HG03175 (cell line): ENCODE results near the gene AVPI1.
A peak's percentile ranks its signal among the peaks of the same experiment; 100 is the strongest.
"Not testable (repeated sequence)": the region's sequence is repeated elsewhere in the genome, so short reads cannot be mapped to it uniquely, and the experiment has no call there.

Experiments
- ATAC-seq: cut with Tn5 transposase; IDR thresholded peaks from one replicate; pipeline ENCODE4 v1.9.1; 2021; ENCODE audit warnings: mild to moderate bottlenecking, moderate library complexity; ENCODE audit not compliant: unreplicated experiment

Gene AVPI1

GRCh38 chr10:97684368-97684713 is 2.7 kb downstream of the AVPI1 start:
- ATAC-seq, result not testable (repeated sequence)

GRCh38 chr10:97683556-97684367 is 3.3 kb downstream of the AVPI1 start:
- ATAC-seq, result no peak

- no peak for ATAC-seq
Observed at GRCh38 chr10:97682042-97682441, 5.0 kb downstream of the AVPI1 start.

GRCh38 chr10:97679594-97679993 is 7.4 kb downstream of the AVPI1 start:
- no peak for ATAC-seq

GRCh38 chr10:97676770-97677581 is 10.1 kb downstream of the AVPI1 start:
- peak; percentile 82 for ATAC-seq

- no peak for ATAC-seq
Observed at GRCh38 chr10:97675222-97675621, 11.8 kb downstream of the AVPI1 start.

GRCh38 chr10:97673736-97674525 is 13.1 kb downstream of the AVPI1 start:
- ATAC-seq, result no peak

GRCh38 chr10:97669571-97669970 is 17.5 kb downstream of the AVPI1 start:
- no peak for ATAC-seq

GRCh38 chr10:97667463-97667862 is 19.6 kb downstream of the AVPI1 start:
- ATAC-seq, result no peak

- ATAC-seq, result no peak
Observed at GRCh38 chr10:97666992-97667391, 20.0 kb downstream of the AVPI1 start.

- no peak for ATAC-seq
Observed at GRCh38 chr10:97664282-97664850, 22.7 kb downstream of the AVPI1 start.

- ATAC-seq, result no peak
Observed at GRCh38 chr10:97659589-97659988, 27.5 kb downstream of the AVPI1 start.

- ATAC-seq, result no peak
Observed at GRCh38 chr10:97656777-97657176, 30.3 kb downstream of the AVPI1 start.

- no peak for ATAC-seq
Observed at GRCh38 chr10:97651773-97652172, 35.3 kb downstream of the AVPI1 start.

GRCh38 chr10:97650726-97651125 is 36.3 kb downstream of the AVPI1 start:
- ATAC-seq, result no peak

GRCh38 chr10:97649405-97649750 is 37.7 kb downstream of the AVPI1 start:
- ATAC-seq, result not testable (repeated sequence)

- ATAC-seq, result peak; percentile 97
Observed at GRCh38 chr10:97648562-97649404, 38.3 kb downstream of the AVPI1 start.

- no peak for ATAC-seq
Observed at GRCh38 chr10:97647556-97647955, 39.5 kb downstream of the AVPI1 start.

- ATAC-seq, result no peak
Observed at GRCh38 chr10:97644936-97645335, 42.1 kb downstream of the AVPI1 start.

GRCh38 chr10:97643441-97643985 is 43.5 kb downstream of the AVPI1 start:
- ATAC-seq, result no peak
